IgD-negative memory B cell (primary cell): Measurements from ENCODE around the gene ROCK2. TPM values are rescaled to one million over a fixed set of nuclear protein-coding genes. Genes with fewer than 3 reads are reported as not detected.

ENCODE experiments used
- H3K27ac Mint-ChIP-seq, 3 donors: one replicate each; pipeline ENCODE4 v1.8.0; 2020 to 2022; ENCODE audit warnings: mild to moderate bottlenecking in 3 of 3, mixed read lengths in 3 of 3, moderate library complexity in 1 of 3
- H3K27me3 Mint-ChIP-seq: one replicate; pipeline ENCODE4 v1.8.0; 2021; ENCODE audit warnings: mixed read lengths
- H3K36me3 Mint-ChIP-seq: one replicate; pipeline ENCODE4 v1.8.0; 2020; ENCODE audit warnings: mild to moderate bottlenecking, mixed read lengths
- H3K4me1 Mint-ChIP-seq, 3 donors: one replicate each; pipeline ENCODE4 v1.8.0; 2020 to 2022; ENCODE audit warnings: mixed read lengths in 3 of 3, mild to moderate bottlenecking in 1 of 3
- H3K4me3 Mint-ChIP-seq, 4 donors: one replicate each; pipeline ENCODE4 v1.8.0; 2020 to 2022; ENCODE audit warnings: mild to moderate bottlenecking in 4 of 4, mixed read lengths in 4 of 4, moderate library complexity in 3 of 4
- H3K9me3 Mint-ChIP-seq, 3 donors: one replicate each; pipeline ENCODE4 v1.8.0; 2020 to 2021; ENCODE audit warnings: mixed read lengths in 3 of 3, mild to moderate bottlenecking in 1 of 3
- polyA plus RNA-seq: library from polyadenylated mRNA; unstranded; fragments of 300-500 nt; fragmentation: Illumina TruSeq; gene quantifications from one replicate; pipeline ENCODE4 v1.2.3, GENCODE V29; 2021

Gene ROCK2
- polyA plus RNA-seq, 1 donor from 2014 or later: 13.3 TPM

DNA sequence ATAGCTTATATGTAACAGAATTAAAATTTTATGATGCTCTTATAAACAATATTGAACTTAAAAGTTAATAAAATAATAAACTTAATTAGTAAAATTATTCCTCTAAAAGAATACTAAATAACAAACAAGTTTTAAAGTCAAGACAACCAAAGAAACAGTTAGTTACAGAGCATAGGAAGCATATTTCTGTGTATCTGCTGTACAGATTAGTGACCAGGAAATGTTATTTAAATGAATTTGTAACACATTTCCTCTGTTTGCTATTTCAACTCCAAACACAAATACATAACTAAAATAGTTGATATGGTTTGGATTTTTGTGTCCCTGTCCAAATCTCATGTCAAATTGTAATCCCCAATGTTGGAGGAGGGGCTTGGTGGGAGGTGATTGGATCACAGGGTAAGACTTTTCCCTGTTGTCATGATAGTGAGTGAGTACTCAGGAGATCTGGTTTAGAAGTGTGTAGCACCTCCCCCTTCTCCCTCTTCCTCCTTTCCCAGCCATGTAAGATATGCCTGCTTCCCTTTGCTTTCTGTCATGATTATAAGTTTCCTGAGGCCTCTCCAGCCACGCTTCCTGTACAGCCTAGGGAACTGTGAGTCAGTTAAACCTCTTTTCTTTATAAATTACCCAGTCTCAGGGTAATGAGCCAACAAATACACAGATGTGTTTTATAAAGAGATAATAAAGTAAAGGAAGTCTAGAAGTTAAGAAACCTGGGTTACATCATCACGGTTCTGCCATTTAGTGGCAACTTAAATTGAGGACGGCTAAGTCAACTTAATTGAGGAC is 51.8 kb downstream of the ROCK2 start:
- peak overlapping the region in 2 of 4 donors; percentile 67 to 69 for H3K4me3 Mint-ChIP-seq
- peaks cover 1% of the 10 kb centered on the region for H3K36me3 Mint-ChIP-seq
- H3K27ac Mint-ChIP-seq: peak overlapping the region in 2 of 3 donors; percentile 76 to 88
- no peaks in the 10 kb centered on the region for H3K9me3 Mint-ChIP-seq
- H3K4me1 Mint-ChIP-seq: peaks cover 24 to 36% (median 35%) of the 10 kb centered on the region in 3 donors
- no peaks in the 10 kb centered on the region for H3K27me3 Mint-ChIP-seq

DNA sequence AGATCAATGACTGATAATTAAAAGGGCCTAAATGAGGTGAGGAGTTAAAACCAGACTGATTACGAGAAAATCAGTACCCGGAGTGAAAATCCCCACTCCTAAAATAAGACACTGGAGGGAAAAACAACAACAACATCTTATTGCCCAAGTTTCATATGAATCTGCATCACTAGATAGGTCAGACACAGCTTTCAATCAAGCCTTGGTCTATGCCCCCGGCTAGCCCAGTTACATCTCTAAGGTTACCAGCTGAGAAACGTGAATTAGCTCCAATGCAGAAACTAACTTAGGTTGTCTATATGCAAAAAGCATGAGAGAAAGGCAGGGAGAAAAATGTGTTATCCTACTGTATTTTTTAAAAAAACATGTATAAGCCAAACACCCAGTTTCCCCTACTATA is 53.7 kb downstream of the ROCK2 start:
- no peaks in the 10 kb centered on the region for H3K9me3 Mint-ChIP-seq
- no peaks in the 10 kb centered on the region for H3K27me3 Mint-ChIP-seq
- H3K27ac Mint-ChIP-seq: no peak overlapping the region
- H3K4me3 Mint-ChIP-seq: no peak overlapping the region
- H3K4me1 Mint-ChIP-seq: peaks cover 27 to 32% (median 31%) of the 10 kb centered on the region in 3 donors
- peaks cover 4% of the 10 kb centered on the region for H3K36me3 Mint-ChIP-seq

- no peaks in the 10 kb centered on the region for H3K27me3 Mint-ChIP-seq
- H3K27ac Mint-ChIP-seq: no peak overlapping the region
- peaks cover 7% of the 10 kb centered on the region for H3K36me3 Mint-ChIP-seq
- peaks cover 27 to 32% (median 29%) of the 10 kb centered on the region in 3 donors for H3K4me1 Mint-ChIP-seq
- no peak overlapping the region for H3K4me3 Mint-ChIP-seq
- no peaks in the 10 kb centered on the region for H3K9me3 Mint-ChIP-seq
These were observed 54.2 kb downstream of the ROCK2 start for GRCh38 chr2:11290211-11290610.

DNA sequence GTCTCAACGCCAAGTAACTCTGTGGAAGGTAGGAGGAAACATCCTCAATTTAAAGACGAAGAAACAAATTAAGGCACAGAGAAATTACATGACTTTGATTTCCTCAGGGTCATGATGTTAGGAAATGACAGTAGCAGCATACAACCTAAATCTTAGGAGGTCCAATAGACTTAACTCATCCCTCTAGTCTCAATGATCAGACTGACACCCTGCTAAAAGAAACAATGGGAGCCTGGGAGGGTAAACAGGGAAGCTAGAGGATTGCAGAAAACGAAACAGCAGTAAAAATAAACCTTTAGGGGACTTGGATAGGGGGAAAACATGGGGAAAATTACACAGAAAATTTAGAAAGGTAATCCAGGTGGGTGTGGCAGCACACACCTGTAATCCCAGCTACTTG is 56.0 kb downstream of the ROCK2 start:
- Mint-ChIP-seq H3K27ac (no peak overlapping the region), H3K36me3 (peaks cover 19% of the 10 kb centered on the region), H3K4me3 (peak overlapping the region in 1 of 4 donors; percentile 0), H3K4me1 (peaks cover 27 to 31% (median 28%) of the 10 kb centered on the region in 3 donors), H3K27me3 (no peaks in the 10 kb centered on the region), H3K9me3 (peaks cover 0 to 5% (median 2%) of the 10 kb centered on the region in 3 donors)

GRCh38 chr2:11286749-11287148 is 57.7 kb downstream of the ROCK2 start:
- H3K4me3 Mint-ChIP-seq: no peak overlapping the region
- no peaks in the 10 kb centered on the region for H3K27me3 Mint-ChIP-seq
- H3K9me3 Mint-ChIP-seq: peaks cover 0 to 5% (median 2%) of the 10 kb centered on the region in 3 donors
- H3K4me1 Mint-ChIP-seq: peaks cover 15 to 22% (median 20%) of the 10 kb centered on the region in 3 donors
- H3K27ac Mint-ChIP-seq: no peak overlapping the region
- H3K36me3 Mint-ChIP-seq: peaks cover 27% of the 10 kb centered on the region

- H3K27me3 Mint-ChIP-seq: no peaks in the 10 kb centered on the region
- H3K4me1 Mint-ChIP-seq: peaks cover 11 to 22% (median 17%) of the 10 kb centered on the region in 3 donors
- H3K4me3 Mint-ChIP-seq: no peak overlapping the region
- peaks cover 30% of the 10 kb centered on the region for H3K36me3 Mint-ChIP-seq
- H3K27ac Mint-ChIP-seq: no peak overlapping the region
- H3K9me3 Mint-ChIP-seq: peaks cover 0 to 5% (median 2%) of the 10 kb centered on the region in 3 donors
These were observed 58.1 kb downstream of the ROCK2 start for GRCh38 chr2:11286323-11286722.

DNA sequence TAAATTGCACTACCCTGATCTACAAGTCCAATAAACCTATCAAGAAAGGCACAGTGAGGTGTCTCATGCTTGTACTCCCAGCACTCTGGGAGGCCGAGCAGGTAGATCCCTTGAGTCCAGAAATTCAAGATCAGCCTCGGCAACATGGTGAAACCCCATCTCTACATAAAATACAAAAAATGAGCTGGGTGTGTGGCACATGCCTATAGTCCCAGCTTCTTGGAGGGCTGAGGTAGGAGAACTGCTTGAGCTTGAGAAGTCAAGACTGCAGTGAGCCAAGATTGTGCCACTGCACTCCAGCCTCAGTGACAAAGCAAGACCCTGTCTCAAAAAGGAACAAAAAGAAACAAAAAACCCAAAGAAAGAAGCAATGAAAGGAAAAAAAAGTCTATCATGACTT is 58.9 kb downstream of the ROCK2 start:
- Mint-ChIP-seq H3K4me3 (no peak overlapping the region), H3K36me3 (peaks cover 34% of the 10 kb centered on the region), H3K4me1 (peaks cover 11 to 21% (median 14%) of the 10 kb centered on the region in 3 donors), H3K27ac (no peak overlapping the region), H3K9me3 (peaks cover 0 to 5% (median 2%) of the 10 kb centered on the region in 3 donors), H3K27me3 (no peaks in the 10 kb centered on the region)

- Mint-ChIP-seq H3K4me3 (no peak overlapping the region), H3K36me3 (peaks cover 38% of the 10 kb centered on the region), H3K27me3 (no peaks in the 10 kb centered on the region), H3K4me1 (peaks cover 8 to 16% (median 14%) of the 10 kb centered on the region in 3 donors), H3K9me3 (peaks cover 0 to 8% (median 4%) of the 10 kb centered on the region in 3 donors), H3K27ac (no peak overlapping the region)
These were observed 63.2 kb downstream of the ROCK2 start for GRCh38 chr2:11281186-11281585.

GRCh38 chr2:11280713-11281112 is 63.7 kb downstream of the ROCK2 start:
- Mint-ChIP-seq H3K4me3 (no peak overlapping the region), H3K9me3 (peaks cover 0 to 8% (median 4%) of the 10 kb centered on the region in 3 donors), H3K4me1 (peaks cover 11 to 20% (median 14%) of the 10 kb centered on the region in 3 donors), H3K36me3 (peaks cover 38% of the 10 kb centered on the region), H3K27me3 (no peaks in the 10 kb centered on the region), H3K27ac (no peak overlapping the region)

- no peak overlapping the region for H3K27ac Mint-ChIP-seq
- H3K27me3 Mint-ChIP-seq: no peaks in the 10 kb centered on the region
- peaks cover 0 to 8% (median 4%) of the 10 kb centered on the region in 3 donors for H3K9me3 Mint-ChIP-seq
- H3K36me3 Mint-ChIP-seq: peaks cover 32% of the 10 kb centered on the region
- H3K4me3 Mint-ChIP-seq: no peak overlapping the region
- H3K4me1 Mint-ChIP-seq: peaks cover 17 to 29% (median 20%) of the 10 kb centered on the region in 3 donors
These were observed 65.0 kb downstream of the ROCK2 start for GRCh38 chr2:11279398-11279797.

- Mint-ChIP-seq H3K4me3 (no peak overlapping the region), H3K27me3 (no peaks in the 10 kb centered on the region), H3K9me3 (peaks cover 0 to 4% (median 2%) of the 10 kb centered on the region in 3 donors), H3K27ac (no peak overlapping the region), H3K36me3 (peaks cover 24% of the 10 kb centered on the region), H3K4me1 (peaks cover 20 to 41% (median 28%) of the 10 kb centered on the region in 3 donors)
These were observed 66.2 kb downstream of the ROCK2 start for GRCh38 chr2:11278219-11278618.

- peaks cover 18 to 46% (median 23%) of the 10 kb centered on the region in 3 donors for H3K4me1 Mint-ChIP-seq
These were observed 68.5 kb downstream of the ROCK2 start for GRCh38 chr2:11275910-11276309.

DNA sequence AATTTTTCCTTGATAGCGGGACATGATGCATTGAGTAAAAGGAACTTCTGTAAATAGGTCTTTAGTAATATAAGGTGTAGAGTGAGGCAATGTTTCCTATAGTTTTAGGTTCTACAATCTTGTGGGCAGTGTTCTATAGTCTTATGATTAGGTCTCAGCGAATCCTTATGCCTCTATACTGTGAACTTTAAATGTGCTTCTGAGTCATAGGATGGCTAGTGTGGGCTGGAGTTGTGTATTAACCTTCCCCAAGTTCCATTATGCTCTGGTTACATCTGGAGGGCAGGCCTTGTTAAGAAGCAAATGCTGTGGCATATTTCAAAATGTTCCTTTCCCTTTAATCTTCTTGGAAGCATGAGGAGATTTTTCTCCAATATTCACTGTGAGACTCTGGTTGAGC is 73.5 kb downstream of the ROCK2 start:
- Mint-ChIP-seq H3K27ac (no peak overlapping the region), H3K9me3 (peaks cover 0 to 2% (median 0%) of the 10 kb centered on the region in 3 donors), H3K4me1 (peaks cover 12 to 33% (median 19%) of the 10 kb centered on the region in 3 donors), H3K36me3 (peaks cover 21% of the 10 kb centered on the region), H3K4me3 (no peak overlapping the region), H3K27me3 (no peaks in the 10 kb centered on the region)

More at GRCh38 chr2:11275910-11276309, 68.5 kb downstream of the ROCK2 start:
- H3K36me3 Mint-ChIP-seq: peaks cover 16% of the 10 kb centered on the region
- H3K27ac Mint-ChIP-seq: peak overlapping the region in 1 of 3 donors; percentile 57
- peaks cover 0 to 4% (median 2%) of the 10 kb centered on the region in 3 donors for H3K9me3 Mint-ChIP-seq
- H3K27me3 Mint-ChIP-seq: no peaks in the 10 kb centered on the region
- peak overlapping the region in 3 of 4 donors; percentile 17 to 80 (median 80) for H3K4me3 Mint-ChIP-seq

DNA sequence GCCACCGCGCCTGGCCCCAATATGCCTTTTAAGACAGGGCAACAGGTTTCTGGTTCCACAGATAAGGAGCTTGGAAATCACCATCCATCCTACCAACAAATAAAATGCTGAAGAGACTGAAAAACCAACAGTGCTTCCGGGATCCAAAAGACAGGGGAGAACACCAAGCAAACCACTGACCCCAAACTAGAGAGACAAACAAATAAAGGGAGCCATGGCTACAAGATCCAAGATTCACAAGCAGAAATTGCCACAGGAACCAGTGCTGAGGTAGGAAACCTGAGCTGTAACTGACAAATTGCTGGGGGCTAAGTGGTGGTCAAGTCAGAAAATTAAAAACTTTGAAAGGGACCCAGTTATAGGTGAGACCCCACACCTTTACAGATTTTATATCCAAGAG is 76.5 kb downstream of the ROCK2 start:
- H3K4me3 Mint-ChIP-seq: no peak overlapping the region
- no peaks in the 10 kb centered on the region for H3K27me3 Mint-ChIP-seq
- H3K9me3 Mint-ChIP-seq: peaks cover 0 to 2% (median 0%) of the 10 kb centered on the region in 3 donors
- H3K4me1 Mint-ChIP-seq: peaks cover 2 to 8% (median 3%) of the 10 kb centered on the region in 3 donors
- peaks cover 16% of the 10 kb centered on the region for H3K36me3 Mint-ChIP-seq
- H3K27ac Mint-ChIP-seq: no peak overlapping the region

DNA sequence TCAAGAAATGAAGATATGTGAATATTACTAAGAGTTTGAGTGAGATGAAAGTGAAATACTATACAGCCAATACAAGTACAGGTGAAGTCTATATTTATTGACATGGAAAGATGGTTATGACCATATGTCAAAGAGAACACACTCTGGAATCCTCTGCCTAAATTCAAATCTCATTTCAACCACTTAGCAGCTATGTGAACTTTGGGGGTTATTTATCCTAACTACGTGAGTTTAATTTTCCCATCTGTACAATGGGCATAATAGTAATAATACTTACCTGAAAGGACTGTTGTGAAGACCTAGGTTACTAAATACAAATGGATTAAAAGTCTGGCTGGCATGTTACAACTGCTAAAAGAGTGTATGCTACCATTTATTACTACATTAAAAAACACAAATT is 79.6 kb downstream of the ROCK2 start:
- no peaks in the 10 kb centered on the region for H3K27me3 Mint-ChIP-seq
- H3K36me3 Mint-ChIP-seq: peaks cover 5% of the 10 kb centered on the region
- H3K27ac Mint-ChIP-seq: no peak overlapping the region

More for the DNA sequence above, 79.6 kb downstream of the ROCK2 start:
- Mint-ChIP-seq H3K4me3 (no peak overlapping the region), H3K4me1 (peaks cover 3 to 6% (median 3%) of the 10 kb centered on the region in 3 donors), H3K9me3 (no peaks in the 10 kb centered on the region)
